GM04503 (cell line): ENCODE measurements around the gene TOM1L2.

ENCODE experiments used
- DNase-seq: peaks from one replicate; pipeline ENCODE4 v3.0.0-alpha.2; 2012; ENCODE audit warnings: low read depth

TOM1L2 gene

GRCh38 chr17:17848311-17849082 lies 123.7 kb downstream of the TOM1L2 start:
- DNase-seq: no peak

- DNase-seq: no peak
Observed at GRCh38 chr17:17847726-17848125, 124.5 kb downstream of the TOM1L2 start.

GRCh38 chr17:17847118-17847689 lies 125.0 kb downstream of the TOM1L2 start:
- DNase-seq: no peak

GRCh38 chr17:17846645-17847044 lies 125.6 kb downstream of the TOM1L2 start:
- DNase-seq: no peak

GRCh38 chr17:17846003-17846402 lies 126.2 kb downstream of the TOM1L2 start:
- DNase-seq: no peak

GRCh38 chr17:17845046-17845775 lies 127.0 kb downstream of the TOM1L2 start:
- DNase-seq: no peak

GRCh38 chr17:17844500-17844899 lies 127.7 kb downstream of the TOM1L2 start:
- no peak for DNase-seq

- no peak for DNase-seq
Observed at GRCh38 chr17:17844079-17844478, 128.1 kb downstream of the TOM1L2 start.

GRCh38 chr17:17843096-17843495 lies 129.1 kb downstream of the TOM1L2 start:
- no peak for DNase-seq

GRCh38 chr17:17842111-17842876 lies 129.9 kb downstream of the TOM1L2 start:
- DNase-seq: no peak

GRCh38 chr17:17841601-17842025 lies 130.6 kb downstream of the TOM1L2 start:
- DNase-seq: no peak

- DNase-seq: no peak
Observed at GRCh38 chr17:17840751-17841591, 131.2 kb downstream of the TOM1L2 start.

GRCh38 chr17:17839791-17840707 lies 132.2 kb downstream of the TOM1L2 start:
- DNase-seq: peak; percentile 75

- no peak for DNase-seq
Observed at GRCh38 chr17:17837966-17838962, 133.9 kb downstream of the TOM1L2 start.

GRCh38 chr17:17837380-17837821 lies 134.8 kb downstream of the TOM1L2 start:
- DNase-seq: peak; percentile 78

GRCh38 chr17:17836818-17837379 lies 135.3 kb downstream of the TOM1L2 start, which contains the start of gene SREBF1:
Gene SREBF1 (minus strand): TSS chr17:17836986. CDS start chr17:17836817, 169 bp downstream.
- DNase-seq: no peak

- no peak for DNase-seq
Observed at GRCh38 chr17:17836250-17836817, 135.9 kb downstream of the TOM1L2 start.
